IMR-90 (cell line): ENCODE data around the gene BCL2L2. TPM values are rescaled to one million over a fixed set of nuclear protein-coding genes. Genes with fewer than 3 reads are reported as not detected.
"Not testable (repeated sequence)": the region's sequence is repeated elsewhere in the genome, so short reads cannot be mapped to it uniquely, and the experiment has no call there.

Experiments used
- ATAC-seq: fragments of 200-7000 bp; cut with Tn5 transposase; 2 replicates; pipeline ENCODE4 v1.9.1; 2020; ENCODE audit warnings: low read depth, mild to moderate bottlenecking, moderate library complexity
- BruUV-seq: library from RNA; stranded (reverse); fragments of 400-500 nt; replicated peaks from 2 replicates; lab custom pipeline; 2021; lab: Mats Ljungman, UMichigan
- CTCF ChIA-PET: fragments of 300-600 bp; formaldehyde crosslinking; extraction: SDS; loops from one replicate; lab custom pipeline; 2021; ENCODE audit warnings: antibody characterized with exemption; lab: Yijun Ruan, JAX
- POLR2A ChIA-PET: fragments of 300-600 bp; sonication (Branson Sonifier 250); formaldehyde crosslinking; loops from one replicate; lab custom pipeline; 2022; ENCODE audit warnings: antibody characterized with exemption; ENCODE audit not compliant: unreplicated experiment; lab: Charles Lee
- DNase-seq: peaks from one replicate; pipeline ENCODE4 v3.0.0; 2013
- H2AFZ ChIP-seq: replicated peaks from 2 replicates; pipeline ENCODE3; 2013; ENCODE audit warnings: low read length, mild to moderate bottlenecking; ENCODE audit not compliant: poor library complexity
- H2AK5ac ChIP-seq: 2 replicates; pipeline ENCODE4 v1.6.1; 2013; ENCODE audit warnings: low read depth, low read length, inconsistent platforms
- H2AK9ac ChIP-seq: replicated peaks from 2 replicates; pipeline ENCODE3; 2013; ENCODE audit warnings: mild to moderate bottlenecking, low read depth, low read length, moderate library complexity; ENCODE audit not compliant: poor library complexity
- H2BK120ac ChIP-seq: 2 replicates; pipeline ENCODE4 v1.6.1; 2013; ENCODE audit warnings: low read depth, low read length, inconsistent platforms
- H2BK15ac ChIP-seq: 3 replicates; pipeline ENCODE4 v1.6.1; 2013; ENCODE audit warnings: low read depth, low read length, inconsistent platforms
- H2BK20ac ChIP-seq: 2 replicates; pipeline ENCODE4 v1.6.1; 2013; ENCODE audit warnings: low read depth, mild to moderate bottlenecking, inconsistent platforms, low read length, moderate library complexity
- H2BK5ac ChIP-seq: 2 replicates; pipeline ENCODE4 v1.6.1; 2013; ENCODE audit warnings: mild to moderate bottlenecking, low read depth, low read length, inconsistent platforms; ENCODE audit not compliant: poor library complexity, severe bottlenecking
- H3K14ac ChIP-seq: replicated peaks from 2 replicates; pipeline ENCODE4 v1.6.1; 2013; ENCODE audit warnings: low read depth, low read length, inconsistent platforms
- H3K18ac ChIP-seq: 2 replicates; pipeline ENCODE4 v1.6.1; 2013; ENCODE audit warnings: low read depth, low read length, control low read depth
- H3K23ac ChIP-seq: 2 replicates; pipeline ENCODE4 v1.6.1; 2013; ENCODE audit warnings: low read depth, low read length, inconsistent platforms
- H3K27ac ChIP-seq: 2 replicates; pipeline ENCODE4 v1.5.1; 2013; ENCODE audit warnings: mild to moderate bottlenecking, control low read depth, low read length; ENCODE audit not compliant: insufficient read depth
- H3K27me3 ChIP-seq: 2 replicates; pipeline ENCODE4 v1.6.1; 2013; ENCODE audit warnings: low read length; ENCODE audit not compliant: control insufficient read depth, insufficient read depth
- H3K36me3 ChIP-seq: 2 replicates; pipeline ENCODE4 v1.6.1; 2013; ENCODE audit warnings: low read length, mixed read lengths; ENCODE audit not compliant: control insufficient read depth, insufficient read depth
- H3K4ac ChIP-seq: 2 replicates; pipeline ENCODE4 v1.6.1; 2013; ENCODE audit warnings: low read depth, low read length, inconsistent platforms
- H3K4me1 ChIP-seq: 2 replicates; pipeline ENCODE4 v1.6.1; 2013; ENCODE audit warnings: low read length, mixed read lengths; ENCODE audit not compliant: control insufficient read depth, insufficient read depth
- H3K4me2 ChIP-seq: 2 replicates; pipeline ENCODE4 v1.6.1; 2013; ENCODE audit warnings: low read depth, mild to moderate bottlenecking, control low read depth, low read length, moderate library complexity
- H3K4me3 ChIP-seq: 2 replicates; pipeline ENCODE4 v1.5.1; 2013; ENCODE audit warnings: low read depth, mild to moderate bottlenecking, control low read depth, low read length, moderate library complexity; ENCODE audit not compliant: insufficient read depth
- H3K56ac ChIP-seq: 2 replicates; pipeline ENCODE4 v1.6.1; 2013; ENCODE audit warnings: low read length, inconsistent platforms; ENCODE audit not compliant: insufficient read depth; ENCODE audit errors: extremely low read depth
- H3K79me1 ChIP-seq, 2 experiments: 2 replicates each; pipeline ENCODE4 v1.6.1; 2013; ENCODE audit warnings: low read length in 2 of 2, inconsistent platforms in 1 of 2, low read depth in 1 of 2
- H3K9ac ChIP-seq: 2 replicates; pipeline ENCODE4 v1.6.1; 2013; ENCODE audit warnings: low read depth, low read length, control low read depth
- H3K9me1 ChIP-seq: 2 replicates; pipeline ENCODE4 v1.6.1; 2013; ENCODE audit warnings: low read length, inconsistent platforms; ENCODE audit not compliant: insufficient read depth
- H3K9me3 ChIP-seq: 2 replicates; pipeline ENCODE4 v1.6.1; 2013; ENCODE audit warnings: low read length; ENCODE audit not compliant: control insufficient read depth, insufficient read depth
- H4K20me1 ChIP-seq: 2 replicates; pipeline ENCODE4 v1.6.1; 2013; ENCODE audit warnings: low read length, inconsistent platforms; ENCODE audit not compliant: insufficient read depth
- H4K5ac ChIP-seq: 2 replicates; pipeline ENCODE4 v1.6.1; 2013; ENCODE audit warnings: mild to moderate bottlenecking, low read depth, low read length, control low read depth
- H4K8ac ChIP-seq, 2 experiments: 2 replicates each; pipeline ENCODE4 v1.6.1; 2013; ENCODE audit warnings: low read depth in 2 of 2, low read length in 2 of 2, control low read depth in 1 of 2, inconsistent platforms in 1 of 2
- H4K91ac ChIP-seq: 2 replicates; pipeline ENCODE4 v1.6.1; 2013; ENCODE audit warnings: low read depth, low read length, inconsistent platforms; ENCODE audit not compliant: insufficient read depth
- WGBS, 2 experiments: methylation state at CpG; one replicate each; pipeline versions ENCODE4 v1.1.5 to v1.1.7; 2013; ENCODE audit warnings: missing lambda C conversion rate in 2 of 2; ENCODE audit not compliant: insufficient read length in 1 of 2; ENCODE audit errors: extremely low coverage in 2 of 2; 5-methylcytosine and 5-hydroxymethylcytosine counted together
- dilution Hi-C: fragments of 300-500 bp; cut with HindIII; formaldehyde crosslinking; loops from one replicate; pipeline ENCODE4 v1.14.3; 2018; ENCODE audit warnings: low sequenced_read_pairs; ENCODE audit not compliant: unreplicated experiment
- in situ Hi-C: fragments of 300-500 bp; cut with MboI; formaldehyde crosslinking; loops from 3 replicates; pipeline ENCODE4 v1.14.3; 2019; ENCODE audit warnings: low sequenced_read_pairs, inconsistent platforms, mixed read lengths
- intact Hi-C: fragments of 100-400 bp; cut with micrococcal nuclease; formaldehyde crosslinking; loops from 2 replicates; pipeline ENCODE4 v1.10.0; 2022
- polyA plus RNA-seq, 3 experiments: library from polyadenylated mRNA; depleted of rRNA; stranded (reverse); fragments of >200 nt; gene quantifications; 2 replicates each; pipeline ENCODE4 v1.2.3, GENCODE V29; 2012; ENCODE audit warnings: low replicate concordance in 1 of 3
- total RNA-seq: library from RNA; depleted of rRNA; stranded (reverse); fragments of >200 nt; gene quantifications from 2 replicates; pipeline ENCODE4 v1.2.3, GENCODE V29; 2012

Gene BCL2L2
- total and polyA plus RNA-seq, 2 of the 4 experiments (the other 2 are of a cell fraction) = 14.5 to 40.9 TPM

GRCh38 chr14:23260849-23261248 lies 45.8 kb upstream of the BCL2L2 start:
- dilution Hi-C loops, H2BK120ac ChIP-seq, H2AFZ ChIP-seq, POLR2A ChIA-PET, H2AK5ac ChIP-seq, H3K36me3 ChIP-seq, H2BK5ac ChIP-seq, intact Hi-C loops, H3K9me3 ChIP-seq, H3K56ac ChIP-seq, H3K23ac ChIP-seq, ATAC-seq, H3K27ac ChIP-seq, H3K79me1 ChIP-seq, H3K4me2 ChIP-seq, DNase-seq, H4K8ac ChIP-seq, H2BK15ac ChIP-seq, H3K9me1 ChIP-seq, H4K20me1 ChIP-seq, H4K91ac ChIP-seq, H2AK9ac ChIP-seq, H3K14ac ChIP-seq, H3K4ac ChIP-seq, H4K5ac ChIP-seq, H3K4me3 ChIP-seq, H2BK20ac ChIP-seq, H3K9ac ChIP-seq, H3K18ac ChIP-seq, H3K4me1 ChIP-seq, BruUV-seq: not testable (repeated sequence)
- in situ Hi-C loops = loop anchor here (10.0 kb wide), 1 partner anchor 204 kb away; the partner anchor contains the start of gene NGDN
- no CpG with 5 or more reads among the region's 8 CpGs for WGBS, 2 experiments
- CTCF ChIA-PET = interaction anchor here (0.7 kb wide), 1 partner anchor 12 kb away, joined by 3 read pairs; no protein-coding TSS in a partner anchor
- H3K27me3 ChIP-seq = peaks cover 13% of the 10 kb centered on the region
